HG03457 (cell line): ENCODE measurements around the gene CADM4.
"Not testable (repeated sequence)": the region's sequence is repeated elsewhere in the genome, so short reads cannot be mapped to it uniquely, and the experiment has no call there.

Experiments used
- ATAC-seq: cut with Tn5 transposase; IDR thresholded peaks from one replicate; pipeline ENCODE4 v1.9.1; 2021; ENCODE audit warnings: moderate number of reproducible peaks; ENCODE audit not compliant: unreplicated experiment

Gene CADM4

GRCh38 chr19:43639519-43640423 is at the start of gene CADM4:
Gene CADM4 (minus strand): TSS chr19:43639850. CDS start chr19:43639790, 60 bp downstream.
- no peak for ATAC-seq

GRCh38 chr19:43688059-43688701 is 48.5 kb upstream of the CADM4 start:
- no peak for ATAC-seq

- no peak for ATAC-seq
These were observed 48.0 kb upstream of the CADM4 start for GRCh38 chr19:43687660-43687997.

GRCh38 chr19:43684326-43684725 is 44.7 kb upstream of the CADM4 start:
- no peak for ATAC-seq

GRCh38 chr19:43683905-43684304 is 44.3 kb upstream of the CADM4 start:
- no peak for ATAC-seq

- ATAC-seq = no peak
These were observed 43.4 kb upstream of the CADM4 start for GRCh38 chr19:43682824-43683661.

GRCh38 chr19:43682269-43682668 is 42.6 kb upstream of the CADM4 start:
- ATAC-seq = not testable (repeated sequence)

GRCh38 chr19:43681821-43682220 is 42.2 kb upstream of the CADM4 start:
- no peak for ATAC-seq

GRCh38 chr19:43678512-43679261 is 39.0 kb upstream of the CADM4 start:
- ATAC-seq = no peak

- ATAC-seq = no peak
These were observed 36.3 kb upstream of the CADM4 start for GRCh38 chr19:43675906-43676305.

GRCh38 chr19:43675269-43675879 is 35.7 kb upstream of the CADM4 start:
- ATAC-seq = no peak

GRCh38 chr19:43674596-43674995 is 34.9 kb upstream of the CADM4 start:
- ATAC-seq = no peak

GRCh38 chr19:43674183-43674582 is 34.5 kb upstream of the CADM4 start:
- no peak for ATAC-seq

- no peak for ATAC-seq
These were observed 34.0 kb upstream of the CADM4 start for GRCh38 chr19:43673637-43674036.

GRCh38 chr19:43672061-43672679 is 32.5 kb upstream of the CADM4 start:
- ATAC-seq = no peak

GRCh38 chr19:43668406-43669109 is 28.9 kb upstream of the CADM4 start:
- ATAC-seq = peak; percentile 69

- no peak for ATAC-seq
These were observed 28.3 kb upstream of the CADM4 start for GRCh38 chr19:43667876-43668405.

GRCh38 chr19:43667126-43667875 is 27.7 kb upstream of the CADM4 start:
- no peak for ATAC-seq
